Hepatocyte (in vitro differentiated cells): ENCODE results near the gene L3MBTL3.

ENCODE experiments used
- EZH2 ChIP-seq: fragments of 200-600 bp; sonication (generic); IDR thresholded peaks from 2 replicates; pipeline ENCODE4 v1.6.1; 2016; ENCODE audit warnings: antibody characterized with exemption, mild to moderate bottlenecking, borderline replicate concordance
- TF ChIP-seq, protein P1 (sequence below): fragments of 200-600 bp; sonication (generic); IDR thresholded peaks from 2 replicates; pipeline ENCODE4 v1.5.1; 2016; ENCODE audit warnings: antibody characterized with exemption, mild to moderate bottlenecking; ENCODE audit not compliant: poor library complexity

DNA sequence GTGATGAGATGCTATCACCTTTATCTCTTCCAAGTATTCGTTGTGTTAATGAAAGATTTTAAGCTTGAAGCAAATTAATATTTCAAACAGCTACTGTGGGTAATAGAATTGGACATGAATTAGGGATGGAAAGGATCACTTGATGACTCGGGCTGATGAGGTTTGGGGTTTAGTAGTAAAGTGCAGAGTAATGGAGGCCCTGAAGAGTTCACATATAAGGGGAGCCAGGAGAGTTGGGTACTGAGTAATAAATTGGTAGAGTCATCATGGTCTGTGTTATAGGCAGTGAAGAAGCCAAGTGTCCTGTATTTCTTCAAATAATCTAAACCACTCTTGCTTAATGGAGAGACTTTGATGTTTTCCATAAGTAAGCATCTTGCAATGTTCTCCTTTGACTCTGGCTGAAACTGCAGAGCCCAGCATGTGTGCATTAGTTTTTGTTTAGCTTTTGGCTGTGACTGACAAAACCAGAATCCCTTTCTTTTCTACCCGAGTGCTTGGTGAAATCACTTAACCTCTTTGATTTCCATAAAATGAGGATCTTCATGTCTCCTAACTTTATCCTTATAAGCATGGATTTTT, 57.6 kb downstream of the L3MBTL3 start:
- no peak for TF ChIP-seq EZH2
- TF ChIP-seq, protein P1, sequence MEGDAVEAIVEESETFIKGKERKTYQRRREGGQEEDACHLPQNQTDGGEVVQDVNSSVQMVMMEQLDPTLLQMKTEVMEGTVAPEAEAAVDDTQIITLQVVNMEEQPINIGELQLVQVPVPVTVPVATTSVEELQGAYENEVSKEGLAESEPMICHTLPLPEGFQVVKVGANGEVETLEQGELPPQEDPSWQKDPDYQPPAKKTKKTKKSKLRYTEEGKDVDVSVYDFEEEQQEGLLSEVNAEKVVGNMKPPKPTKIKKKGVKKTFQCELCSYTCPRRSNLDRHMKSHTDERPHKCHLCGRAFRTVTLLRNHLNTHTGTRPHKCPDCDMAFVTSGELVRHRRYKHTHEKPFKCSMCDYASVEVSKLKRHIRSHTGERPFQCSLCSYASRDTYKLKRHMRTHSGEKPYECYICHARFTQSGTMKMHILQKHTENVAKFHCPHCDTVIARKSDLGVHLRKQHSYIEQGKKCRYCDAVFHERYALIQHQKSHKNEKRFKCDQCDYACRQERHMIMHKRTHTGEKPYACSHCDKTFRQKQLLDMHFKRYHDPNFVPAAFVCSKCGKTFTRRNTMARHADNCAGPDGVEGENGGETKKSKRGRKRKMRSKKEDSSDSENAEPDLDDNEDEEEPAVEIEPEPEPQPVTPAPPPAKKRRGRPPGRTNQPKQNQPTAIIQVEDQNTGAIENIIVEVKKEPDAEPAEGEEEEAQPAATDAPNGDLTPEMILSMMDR = no peak
